HepG2 (cell line): Measurements from ENCODE around the gene KHK. TPM values are rescaled to one million over a fixed set of nuclear protein-coding genes. Genes with fewer than 3 reads are reported as not detected.

Experiments used
- ARNTL ChIP-seq: sonication (generic); formaldehyde crosslinking; IDR thresholded peaks from 2 replicates; pipeline ENCODE4 v1.4.0; 2020; ENCODE audit warnings: mild to moderate bottlenecking, missing genetic modification reagents
- ATAD3A ChIP-seq: sonication (generic); formaldehyde crosslinking; IDR thresholded peaks from 2 replicates; pipeline ENCODE4 v1.4.0; 2020; ENCODE audit warnings: missing genetic modification reagents
- ATF7 ChIP-seq, 2 experiments: fragments of 450-650 bp in 1 of 2; sonication (generic) in 1 of 2; formaldehyde crosslinking in 1 of 2; IDR thresholded peaks; 2 replicates each; pipeline versions ENCODE4 v1.4.0 to v1.6.1; 2016 to 2020; ENCODE audit warnings: antibody characterized with exemption in 1 of 2, mild to moderate bottlenecking in 1 of 2, missing genetic modification reagents in 1 of 2
- CEBPB ChIP-seq: IDR thresholded peaks from 2 replicates; pipeline ENCODE4 v1.6.1; 2011; ENCODE audit warnings: low read depth, low read length, improper control_type of control experiment, borderline replicate concordance
- HDAC1 ChIP-seq: sonication (generic); formaldehyde crosslinking; IDR thresholded peaks from 2 replicates; pipeline ENCODE4 v1.5.1; 2020; ENCODE audit warnings: mild to moderate bottlenecking, missing genetic modification reagents
- HNF4G ChIP-seq, 2 experiments: sonication (generic) in 1 of 2; formaldehyde crosslinking in 1 of 2; IDR thresholded peaks; 2 replicates each; pipeline versions ENCODE4 v1.4.0 to v1.6.1; 2011 to 2020; ENCODE audit warnings: borderline replicate concordance in 2 of 2, low read depth in 2 of 2, mild to moderate bottlenecking in 2 of 2, low read length in 1 of 2, missing genetic modification reagents in 1 of 2, moderate library complexity in 1 of 2
- IKZF1 ChIP-seq: fragments of 450-650 bp; IDR thresholded peaks from 2 replicates; pipeline ENCODE4 v1.7.1; 2016
- KAT7 ChIP-seq: IDR thresholded peaks from 2 replicates; pipeline ENCODE4 v1.6.1; 2018; ENCODE audit warnings: borderline replicate concordance, missing compliant biosample characterization
- MAFG ChIP-seq: sonication (generic); formaldehyde crosslinking; IDR thresholded peaks from 2 replicates; pipeline ENCODE4 v1.5.1; 2020; ENCODE audit warnings: mild to moderate bottlenecking, missing genetic modification reagents
- MAX ChIP-seq: IDR thresholded peaks from 2 replicates; pipeline ENCODE4 v1.6.1; 2012; ENCODE audit warnings: inconsistent platforms
- NR2F6 ChIP-seq, 2 experiments: IDR thresholded peaks; 2 replicates each; pipeline ENCODE4 v1.6.1; 2016; ENCODE audit warnings: antibody characterized with exemption in 1 of 2, mild to moderate bottlenecking in 1 of 2
- PITX1 ChIP-seq: sonication (generic); formaldehyde crosslinking; IDR thresholded peaks from 2 replicates; pipeline ENCODE4 v1.5.1; 2020; ENCODE audit warnings: mild to moderate bottlenecking, missing genetic modification reagents
- SSRP1 ChIP-seq: IDR thresholded peaks from 2 replicates; pipeline ENCODE4 v1.6.1; 2016; ENCODE audit warnings: control low read depth
- TCF12 ChIP-seq, 2 experiments: fragments of 450-650 bp in 1 of 2; sonication (generic) in 1 of 2; formaldehyde crosslinking in 1 of 2; IDR thresholded peaks; 2 replicates each; pipeline versions ENCODE4 v1.6.1 to v1.8.0; 2017 to 2022; ENCODE audit warnings: antibody characterized with exemption in 1 of 2, mild to moderate bottlenecking in 1 of 2, missing genetic modification reagents in 1 of 2, moderate library complexity in 1 of 2
- TEAD3 ChIP-seq: optimal IDR thresholded peaks from 2 replicates; pipeline ENCODE3; 2016; ENCODE audit warnings: borderline replicate concordance
- WIZ ChIP-seq: sonication (generic); formaldehyde crosslinking; IDR thresholded peaks from 2 replicates; pipeline ENCODE4 v1.5.1; 2020; ENCODE audit warnings: mild to moderate bottlenecking, missing genetic modification reagents
- ZBTB33 ChIP-seq: sonication (generic); formaldehyde crosslinking; IDR thresholded peaks from 2 replicates; pipeline ENCODE4 v1.4.0; 2020; ENCODE audit warnings: missing genetic modification reagents
- ZBTB34 ChIP-seq: sonication (generic); formaldehyde crosslinking; IDR thresholded peaks from 2 replicates; pipeline ENCODE4 v1.8.0; 2022; ENCODE audit warnings: mild to moderate bottlenecking, missing genetic modification reagents
- ZFY ChIP-seq: sonication (generic); formaldehyde crosslinking; IDR thresholded peaks from 2 replicates; pipeline ENCODE4 v1.4.0; 2020; ENCODE audit warnings: missing genetic modification reagents
- ZNF264 ChIP-seq: sonication (generic); formaldehyde crosslinking; IDR thresholded peaks from 2 replicates; pipeline ENCODE4 v1.4.0; 2020; ENCODE audit warnings: missing genetic modification reagents
- ZNF563 ChIP-seq: sonication (generic); formaldehyde crosslinking; IDR thresholded peaks from 2 replicates; pipeline ENCODE4 v1.8.0; 2022; ENCODE audit warnings: mild to moderate bottlenecking, moderate library complexity, missing genetic modification reagents
- ZNF660 ChIP-seq: sonication (generic); formaldehyde crosslinking; IDR thresholded peaks from 2 replicates; pipeline ENCODE4 v1.5.1; 2020; ENCODE audit warnings: mild to moderate bottlenecking, low read depth, missing genetic modification reagents, borderline replicate concordance
- ZNF747 ChIP-seq: sonication (generic); formaldehyde crosslinking; IDR thresholded peaks from 2 replicates; pipeline ENCODE4 v1.8.1; 2023; ENCODE audit warnings: missing genetic modification reagents, mild to moderate bottlenecking, borderline replicate concordance
- polyA plus RNA-seq, 8 experiments: library from polyadenylated mRNA; depleted of rRNA in 3 of 8; stranded (reverse) in 7 of 8; unstranded in 1 of 8; fragments of >200 nt; fragmentation: Illumina TruSeq in 4 of 8; extraction: Trizol in 4 of 8; gene quantifications; 2 replicates each; pipeline versions ENCODE4 v1.2.1 to v1.2.3, GENCODE V29; 2011 to 2016; ENCODE audit warnings: low read depth in 4 of 8, missing spikeins in 1 of 8, mixed read lengths in 1 of 8; ENCODE audit not compliant: insufficient read depth in 1 of 8
- total RNA-seq, 5 experiments: library from RNA; depleted of rRNA; stranded (reverse); fragments of >200 nt; fragmentation: Illumina TruSeq; extraction: Trizol; gene quantifications; 2 replicates each; pipeline ENCODE4 v1.2.3, GENCODE V29; 2016; ENCODE audit warnings: low read depth in 1 of 5

The KHK gene
- total and polyA plus RNA-seq, 2 of the 13 experiments (the other 11 are each of a cell fraction or from before 2014, with no cell fraction given): 40.9 to 99.2 TPM

GRCh38 chr2:27126252-27126710 is 39.7 kb downstream of the KHK start (continued):
- TF ChIP-seq NR2F6 (IDR thresholded peaks at IDR 0.05) (no peak), NR2F6 (CRISPR knock-in tag; IDR thresholded peaks at IDR 0.05) (0 out of 2 replicates have a peak, but pooled peaks have one; percentile 6), WIZ (CRISPR knock-in tag) (peak; percentile 44; the same call in 1 of the 2 replicates), ZNF660 (CRISPR knock-in tag) (no peak), ZFY (CRISPR knock-in tag) (peak; percentile 30; the same call in 1 of the 2 replicates), SSRP1 (CRISPR knock-in tag) (peak; percentile 89; the same call in 1 of the 2 replicates), KAT7 (CRISPR knock-in tag) (no peak), MAX (peak; percentile 49; the same call in 1 of the 2 replicates), IKZF1 (no peak), HDAC1 (0 out of 2 replicates have a peak, but pooled peaks have one; percentile 30), TEAD3 (no peak), ATF7 (IDR thresholded peaks at IDR 0.05) (no peak), ATF7 (CRISPR knock-in tag; IDR thresholded peaks at IDR 0.05) (no peak), ZNF264 (CRISPR knock-in tag) (0 out of 2 replicates have a peak, but pooled peaks have one; percentile 45), ARNTL (no peak), ZNF563 (no peak), ZNF747 (CRISPR knock-in tag) (0 out of 2 replicates have a peak, but pooled peaks have one; percentile 32), ZBTB34 (CRISPR knock-in tag) (no peak), PITX1 (CRISPR knock-in tag) (peak; percentile 15; the same call in 1 of the 2 replicates), ATAD3A (no peak), ZBTB33 (CRISPR knock-in tag) (no peak), MAFG (CRISPR knock-in tag) (no peak), HNF4G (IDR thresholded peaks at IDR 0.05; ENCODE audit: borderline replicate concordance, low read depth, low read length) (peak; percentile 73), HNF4G (CRISPR knock-in tag; IDR thresholded peaks at IDR 0.05; ENCODE audit: borderline replicate concordance, low read depth) (no peak; the same call in 1 of the 2 replicates), TCF12 (IDR thresholded peaks at IDR 0.05) (no peak), TCF12 (CRISPR knock-in tag; IDR thresholded peaks at IDR 0.05) (no peak), CEBPB (peak; percentile 40; the same call in 1 of the 2 replicates)
